OCI-LY1 (cell line): ENCODE measurements around the gene GRIK3.

ENCODE experiments used
- H2AFZ ChIP-seq: fragments of 200-600 bp; sonication (generic), shearing (Covaris generic); 2 replicates; pipeline ENCODE4 v1.6.0; 2014; ENCODE audit warnings: antibody characterized with exemption, mild to moderate bottlenecking, low read length
- H3F3A ChIP-seq: fragments of 200-600 bp; sonication (generic), shearing (Covaris generic); 2 replicates; pipeline ENCODE4 v1.6.0; 2014; ENCODE audit warnings: mild to moderate bottlenecking, antibody characterized with exemption, low read length, moderate library complexity; ENCODE audit not compliant: insufficient read depth
- H3K27ac ChIP-seq: fragments of 200-600 bp; sonication (generic); 2 replicates; pipeline ENCODE4 v1.5.1; 2014; ENCODE audit warnings: low read length, mixed run types, mild to moderate bottlenecking, low read depth; ENCODE audit not compliant: poor library complexity, severe bottlenecking
- H3K27me3 ChIP-seq: fragments of 200-600 bp; sonication (generic); 2 replicates; pipeline ENCODE4 v1.6.0; 2014; ENCODE audit warnings: antibody characterized with exemption, mild to moderate bottlenecking, low read length, moderate library complexity; ENCODE audit not compliant: insufficient read depth
- H3K36me3 ChIP-seq: fragments of 200-600 bp; sonication (generic); 2 replicates; pipeline ENCODE4 v1.6.1; 2014; ENCODE audit warnings: mild to moderate bottlenecking, antibody characterized with exemption, low read length, moderate library complexity, mixed read lengths; ENCODE audit not compliant: insufficient read depth
- H3K4me1 ChIP-seq: fragments of 200-600 bp; sonication (generic); 2 replicates; pipeline ENCODE4 v1.5.1; 2014; ENCODE audit warnings: mild to moderate bottlenecking, low read length, moderate library complexity; ENCODE audit not compliant: insufficient read depth, severe bottlenecking
- H3K4me2 ChIP-seq: fragments of 200-600 bp; sonication (generic), shearing (Covaris generic); 2 replicates; pipeline ENCODE4 v1.6.1; 2014; ENCODE audit warnings: low read length
- H3K4me3 ChIP-seq: fragments of 200-600 bp; sonication (generic); 2 replicates; pipeline ENCODE4 v1.5.1; 2014; ENCODE audit warnings: low read length, low read depth, mild to moderate bottlenecking, mixed read lengths; ENCODE audit not compliant: poor library complexity, severe bottlenecking
- H3K79me2 ChIP-seq: fragments of 200-600 bp; shearing (Covaris generic); 2 replicates; pipeline ENCODE4 v1.6.1; 2016; ENCODE audit warnings: mixed run types, low read length, mixed read lengths; ENCODE audit not compliant: insufficient read depth
- H3K9ac ChIP-seq: fragments of 200-600 bp; sonication (generic), shearing (Covaris generic); 2 replicates; pipeline ENCODE4 v1.6.1; 2014; ENCODE audit warnings: mild to moderate bottlenecking, low read length, mixed read lengths
- H3K9me2 ChIP-seq: fragments of 200-600 bp; sonication (generic), shearing (Covaris generic); 2 replicates; pipeline ENCODE4 v1.6.1; 2014; ENCODE audit warnings: low read depth, mild to moderate bottlenecking, low read length, mixed read lengths
- H3K9me3 ChIP-seq: fragments of 200-600 bp; shearing (Covaris generic); 2 replicates; pipeline ENCODE4 v1.6.1; 2014; ENCODE audit warnings: low read length, mixed read lengths
- H4K20me1 ChIP-seq: fragments of 200-600 bp; sonication (generic), shearing (Covaris generic); 2 replicates; pipeline ENCODE4 v1.6.0; 2016; ENCODE audit warnings: mild to moderate bottlenecking, low read length; ENCODE audit not compliant: insufficient read depth
- EZH2 ChIP-seq: fragments of 200-600 bp; sonication (generic), shearing (Covaris generic); IDR thresholded peaks from 2 replicates; pipeline ENCODE4 v1.8.0; 2017; ENCODE audit warnings: borderline replicate concordance, mixed run types, mild to moderate bottlenecking, antibody characterized with exemption, low read length, moderate library complexity, mixed read lengths
- TF ChIP-seq, protein P1 (sequence below): fragments of 200-600 bp; sonication (generic), shearing (Covaris generic); IDR thresholded peaks from 2 replicates; pipeline ENCODE4 v1.5.1; 2017; ENCODE audit warnings: mild to moderate bottlenecking, antibody characterized with exemption, low read length, moderate library complexity, mixed read lengths

GRIK3 gene

DNA sequence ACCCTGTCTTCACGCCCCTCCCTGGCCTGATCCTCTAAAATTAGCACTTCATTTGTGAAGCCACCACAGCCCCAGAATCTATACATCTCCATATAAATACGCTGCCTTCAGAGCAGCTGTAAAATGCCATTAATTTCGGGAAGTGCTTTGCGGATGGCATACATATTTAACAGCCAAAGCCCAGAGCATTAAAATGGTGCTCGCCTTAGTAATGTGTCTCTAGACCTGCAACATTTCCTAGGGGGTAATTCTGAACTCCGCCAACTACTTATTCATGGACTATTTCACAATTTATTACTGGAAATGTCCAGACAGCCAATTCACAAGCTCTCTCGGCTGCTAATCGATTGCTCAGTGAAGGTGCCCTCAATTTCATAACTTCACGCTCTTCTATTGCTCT lies 189.4 kb downstream of the GRIK3 start:
- H2AFZ ChIP-seq, result no peak overlapping the region
- H3F3A ChIP-seq, result no peaks in the 10 kb centered on the region
- H4K20me1 ChIP-seq, result no peaks in the 10 kb centered on the region
- no peaks in the 10 kb centered on the region for H3K27me3 ChIP-seq
- no peak overlapping the region for H3K27ac ChIP-seq
- H3K4me2 ChIP-seq, result no peak overlapping the region
- H3K9me3 ChIP-seq, result no peaks in the 10 kb centered on the region
- no peaks in the 10 kb centered on the region for H3K36me3 ChIP-seq
- H3K4me1 ChIP-seq, result no peaks in the 10 kb centered on the region
- no peaks in the 10 kb centered on the region for H3K79me2 ChIP-seq
- H3K9me2 ChIP-seq, result no peaks in the 10 kb centered on the region
- no peak overlapping the region for H3K9ac ChIP-seq
- H3K4me3 ChIP-seq, result no peak overlapping the region
- no peak for TF ChIP-seq EZH2
- TF ChIP-seq, protein P1, sequence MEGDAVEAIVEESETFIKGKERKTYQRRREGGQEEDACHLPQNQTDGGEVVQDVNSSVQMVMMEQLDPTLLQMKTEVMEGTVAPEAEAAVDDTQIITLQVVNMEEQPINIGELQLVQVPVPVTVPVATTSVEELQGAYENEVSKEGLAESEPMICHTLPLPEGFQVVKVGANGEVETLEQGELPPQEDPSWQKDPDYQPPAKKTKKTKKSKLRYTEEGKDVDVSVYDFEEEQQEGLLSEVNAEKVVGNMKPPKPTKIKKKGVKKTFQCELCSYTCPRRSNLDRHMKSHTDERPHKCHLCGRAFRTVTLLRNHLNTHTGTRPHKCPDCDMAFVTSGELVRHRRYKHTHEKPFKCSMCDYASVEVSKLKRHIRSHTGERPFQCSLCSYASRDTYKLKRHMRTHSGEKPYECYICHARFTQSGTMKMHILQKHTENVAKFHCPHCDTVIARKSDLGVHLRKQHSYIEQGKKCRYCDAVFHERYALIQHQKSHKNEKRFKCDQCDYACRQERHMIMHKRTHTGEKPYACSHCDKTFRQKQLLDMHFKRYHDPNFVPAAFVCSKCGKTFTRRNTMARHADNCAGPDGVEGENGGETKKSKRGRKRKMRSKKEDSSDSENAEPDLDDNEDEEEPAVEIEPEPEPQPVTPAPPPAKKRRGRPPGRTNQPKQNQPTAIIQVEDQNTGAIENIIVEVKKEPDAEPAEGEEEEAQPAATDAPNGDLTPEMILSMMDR, result no peak

DNA sequence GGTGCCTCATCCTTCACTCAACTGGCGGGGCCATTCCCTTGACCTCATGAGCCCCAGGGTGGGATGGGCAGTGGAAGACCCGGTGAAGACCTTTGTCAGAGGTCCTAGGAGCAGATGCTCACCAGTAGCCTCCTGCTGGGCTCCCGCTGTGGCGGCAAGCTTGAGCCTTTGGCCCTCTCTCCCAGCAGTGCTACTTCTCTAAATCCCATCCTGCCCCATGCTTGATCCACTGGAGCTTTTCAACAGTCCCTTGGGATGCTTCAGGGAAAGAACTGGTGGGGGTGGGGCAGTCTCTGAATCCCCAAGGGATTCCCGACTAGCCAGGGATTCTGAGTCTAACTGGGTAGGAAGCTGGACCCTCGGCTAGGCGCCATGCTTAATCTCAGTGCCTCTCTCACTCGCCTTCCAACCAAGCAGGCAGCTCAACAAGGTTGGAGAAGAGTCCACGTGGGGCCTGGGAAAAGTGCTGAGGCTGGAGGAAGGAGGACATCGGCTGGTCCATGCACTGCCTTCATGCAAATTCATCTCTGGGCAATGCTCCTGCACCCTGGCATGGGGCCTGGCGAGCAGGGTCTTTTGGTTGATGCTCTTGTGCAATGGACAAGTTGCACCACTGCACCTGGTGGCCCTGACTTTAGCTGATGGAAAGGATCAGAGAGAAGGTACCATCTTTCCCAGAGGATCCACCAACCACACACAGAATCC lies 190.3 kb downstream of the GRIK3 start:
- Histone ChIP-seq H3K36me3 (no peaks in the 10 kb centered on the region), H3K79me2 (no peaks in the 10 kb centered on the region)

DNA sequence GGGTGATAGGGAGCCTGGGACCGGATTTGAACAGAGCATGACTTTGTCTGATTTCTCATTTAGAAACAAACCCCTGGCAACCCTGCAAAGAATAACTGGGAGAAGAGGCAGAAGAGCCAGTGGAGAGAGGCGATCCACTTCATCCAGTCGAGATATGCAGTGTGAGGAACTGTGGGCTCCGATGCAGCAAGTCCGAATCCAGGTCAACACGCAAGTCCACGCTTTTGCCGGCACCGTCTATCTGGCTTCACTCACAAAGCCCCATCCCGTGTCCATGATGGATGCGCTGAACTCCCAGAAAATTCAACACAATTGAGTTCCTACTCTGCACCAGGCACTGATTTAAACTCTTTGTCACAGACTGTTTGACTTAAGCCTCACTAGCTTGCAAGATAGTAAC lies 191.3 kb downstream of the GRIK3 start:
- Histone ChIP-seq H3K4me1 (no peaks in the 10 kb centered on the region), H3F3A (no peaks in the 10 kb centered on the region), H3K4me3 (no peak overlapping the region), H3K27me3 (no peaks in the 10 kb centered on the region), H3K9ac (no peak overlapping the region), H3K79me2 (no peaks in the 10 kb centered on the region), H3K9me3 (no peaks in the 10 kb centered on the region), H3K4me2 (no peak overlapping the region), H4K20me1 (no peaks in the 10 kb centered on the region), H3K27ac (no peak overlapping the region), H3K36me3 (no peaks in the 10 kb centered on the region), H3K9me2 (no peaks in the 10 kb centered on the region), H2AFZ (no peak overlapping the region)
- no peak for TF ChIP-seq EZH2
- TF ChIP-seq, protein P1, result no peak

More for the DNA sequence above, 190.3 kb downstream of the GRIK3 start:
- Histone ChIP-seq H3K9me3 (no peaks in the 10 kb centered on the region), H3K27ac (no peak overlapping the region), H4K20me1 (no peaks in the 10 kb centered on the region), H3K27me3 (no peaks in the 10 kb centered on the region), H3K9me2 (no peaks in the 10 kb centered on the region), H3K9ac (no peak overlapping the region), H2AFZ (no peak overlapping the region), H3K4me2 (no peak overlapping the region), H3F3A (no peaks in the 10 kb centered on the region), H3K4me3 (no peak overlapping the region), H3K4me1 (no peaks in the 10 kb centered on the region)
- TF ChIP-seq EZH2, result no peak
- TF ChIP-seq, protein P1, result no peak
